HG03521 (cell line): ENCODE results near the gene TSPAN31.
"Not testable (repeated sequence)": the region's sequence is repeated elsewhere in the genome, so short reads cannot be mapped to it uniquely, and the experiment has no call there.

Experiments
- ATAC-seq: cut with Tn5 transposase; IDR thresholded peaks from one replicate; pipeline ENCODE4 v1.9.1; 2021; ENCODE audit warnings: mild to moderate bottlenecking, moderate library complexity; ENCODE audit not compliant: unreplicated experiment

TSPAN31 gene

GRCh38 chr12:57744777-57745484 is at the start of gene TSPAN31:
TSPAN31 (plus strand) TSS chr12:57745039; CDS start chr12:57745155, 116 bp downstream.
- ATAC-seq: peak; percentile 77

GRCh38 chr12:57695770-57696432 is 48.9 kb upstream of the TSPAN31 start:
- no peak for ATAC-seq

- ATAC-seq: no peak
Measured at GRCh38 chr12:57697076-57697475, 47.8 kb upstream of the TSPAN31 start.

- no peak for ATAC-seq
Measured at GRCh38 chr12:57698414-57698813, 46.4 kb upstream of the TSPAN31 start.

GRCh38 chr12:57700317-57700716 is 44.5 kb upstream of the TSPAN31 start:
- no peak for ATAC-seq

- ATAC-seq: no peak
Measured at GRCh38 chr12:57707250-57707649, 37.6 kb upstream of the TSPAN31 start.

- ATAC-seq: no peak
Measured at GRCh38 chr12:57708296-57708695, 36.5 kb upstream of the TSPAN31 start.

GRCh38 chr12:57712701-57713100 is 32.1 kb upstream of the TSPAN31 start:
- ATAC-seq: no peak

GRCh38 chr12:57713209-57713608 is 31.6 kb upstream of the TSPAN31 start:
- ATAC-seq: no peak

GRCh38 chr12:57715036-57715748 is 29.6 kb upstream of the TSPAN31 start:
- not testable (repeated sequence) for ATAC-seq

GRCh38 chr12:57715786-57716185 is 29.1 kb upstream of the TSPAN31 start:
- ATAC-seq: no peak

- ATAC-seq: no peak
Measured at GRCh38 chr12:57716305-57716704, 28.5 kb upstream of the TSPAN31 start.

- ATAC-seq: no peak
Measured at GRCh38 chr12:57717131-57717530, 27.7 kb upstream of the TSPAN31 start.

GRCh38 chr12:57717846-57718640 is 26.8 kb upstream of the TSPAN31 start:
- ATAC-seq: no peak

- no peak for ATAC-seq
Measured at GRCh38 chr12:57718641-57719528, 26.0 kb upstream of the TSPAN31 start.

GRCh38 chr12:57719777-57720605 is 24.8 kb upstream of the TSPAN31 start:
- ATAC-seq: no peak

- no peak for ATAC-seq
Measured at GRCh38 chr12:57720606-57721595, 23.9 kb upstream of the TSPAN31 start.
